Diencephalon (tissue), 1 donor: ENCODE results near the gene PLXDC1. TPM values are rescaled to one million over a fixed set of nuclear protein-coding genes. Genes with fewer than 3 reads are reported as not detected.

ENCODE experiments used
- small RNA-seq: library from RNA; depleted of rRNA; stranded (forward); fragments of <200 nt; gene quantifications from one replicate; pipeline ENCODE3, GENCODE V24; 2014
- total RNA-seq: library from RNA; depleted of rRNA; stranded (reverse); fragments of >200 nt; gene quantifications from one replicate; pipeline ENCODE4 v1.2.3, GENCODE V29; 2014

PLXDC1 gene
- 18.0 TPM for total RNA-seq

GRCh38 chr17:39151150-39151942 is at the start of gene PLXDC1:
Gene PLXDC1, minus strand, starts transcription at chr17:39151637. Its CDS starts 200 bp downstream, at chr17:39151437.

GRCh38 chr17:39200070-39200879 is 48.8 kb upstream of the PLXDC1 start, which contains the start of gene RPL19:
Gene RPL19, plus strand, starts transcription at chr17:39200283. Its CDS starts 62 bp downstream, at chr17:39200345.

GRCh38 chr17:39197380-39198185 is 46.1 kb upstream of the PLXDC1 start, which contains the start of gene CACNB1:
Gene CACNB1, minus strand, starts transcription at chr17:39197669. Its CDS starts 174 bp downstream, at chr17:39197495.

GRCh38 chr17:39165841-39166349 is 14.5 kb upstream of the PLXDC1 start, which contains the start of gene ARL5C:
Gene ARL5C, minus strand, starts transcription at chr17:39166161. Its CDS starts 401 bp downstream, at chr17:39165760.

Small RNA genes lying within 50 kb of the gene (small RNA-seq; reads per million reads assigned to genes)
- not detected for gene AC091178.1

Other genes starting within 250 kb of the PLXDC1 start
- not detected for gene FBXO47, start 184.2 kb downstream of the PLXDC1 start, total RNA-seq
- gene ARL5C, start 14.5 kb upstream of the PLXDC1 start, total RNA-seq: not detected
- gene CACNB1, start 46.0 kb upstream of the PLXDC1 start, total RNA-seq: 30.2 TPM
- gene RPL19, start 48.6 kb upstream of the PLXDC1 start, total RNA-seq: 741 TPM
- 0.46 TPM for gene STAC2, start 74.3 kb upstream of the PLXDC1 start, total RNA-seq
- 26.8 TPM for gene FBXL20, start 250.0 kb upstream of the PLXDC1 start, total RNA-seq